Effector CD4-positive, alpha-beta T cell (primary cell): ENCODE data around the gene UBL4A.

ENCODE experiments used
- DNase-seq: peaks from one replicate; pipeline ENCODE4 v3.0.0-alpha.2; 2020

Gene UBL4A

GRCh38 chrX:154460326-154460725, 26.1 kb downstream of the UBL4A start:
- no peak for DNase-seq

GRCh38 chrX:154459832-154460231, 26.6 kb downstream of the UBL4A start:
- DNase-seq: no peak

DNA sequence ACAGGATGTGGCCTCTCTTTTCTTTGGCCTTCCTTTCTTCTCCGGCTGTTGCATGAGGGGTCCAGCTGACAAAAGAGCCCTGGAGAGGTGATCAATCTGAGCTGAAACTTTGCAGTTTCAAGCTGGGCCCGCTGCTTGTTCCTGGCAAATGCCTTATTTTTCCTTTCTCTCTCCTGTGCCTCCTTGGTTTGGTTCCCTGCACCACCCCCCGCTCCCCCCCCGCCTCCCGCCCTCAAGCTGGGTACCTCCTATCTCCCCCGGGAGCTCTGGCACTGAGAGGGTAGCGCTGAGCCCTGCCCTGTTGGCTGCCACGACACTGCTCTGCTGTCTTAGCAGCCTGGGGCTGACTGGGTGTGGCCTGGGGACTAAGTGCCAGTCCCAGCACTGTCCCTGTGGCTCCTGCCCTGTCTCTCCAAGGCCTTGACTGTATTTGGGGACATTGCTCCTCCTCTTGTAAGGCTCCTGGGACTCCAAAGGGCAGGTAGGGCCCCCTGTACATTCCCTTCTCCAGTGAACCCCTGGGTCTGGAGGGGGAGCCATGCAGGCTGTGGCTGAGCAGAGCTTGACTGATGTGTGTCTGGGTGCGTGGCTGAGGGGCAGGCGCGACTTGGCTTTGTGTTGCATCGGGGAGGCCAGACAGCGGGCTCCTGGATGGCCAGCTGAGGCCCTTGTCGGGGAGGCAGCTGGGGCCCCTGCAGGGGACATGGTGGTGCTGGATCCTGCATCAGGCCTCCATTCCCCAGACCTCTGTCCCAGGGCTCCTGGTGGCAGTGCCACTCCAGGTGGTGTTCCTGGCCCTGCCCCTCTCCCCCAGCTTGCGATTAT, 27.2 kb downstream of the UBL4A start:
- no peak for DNase-seq

DNA sequence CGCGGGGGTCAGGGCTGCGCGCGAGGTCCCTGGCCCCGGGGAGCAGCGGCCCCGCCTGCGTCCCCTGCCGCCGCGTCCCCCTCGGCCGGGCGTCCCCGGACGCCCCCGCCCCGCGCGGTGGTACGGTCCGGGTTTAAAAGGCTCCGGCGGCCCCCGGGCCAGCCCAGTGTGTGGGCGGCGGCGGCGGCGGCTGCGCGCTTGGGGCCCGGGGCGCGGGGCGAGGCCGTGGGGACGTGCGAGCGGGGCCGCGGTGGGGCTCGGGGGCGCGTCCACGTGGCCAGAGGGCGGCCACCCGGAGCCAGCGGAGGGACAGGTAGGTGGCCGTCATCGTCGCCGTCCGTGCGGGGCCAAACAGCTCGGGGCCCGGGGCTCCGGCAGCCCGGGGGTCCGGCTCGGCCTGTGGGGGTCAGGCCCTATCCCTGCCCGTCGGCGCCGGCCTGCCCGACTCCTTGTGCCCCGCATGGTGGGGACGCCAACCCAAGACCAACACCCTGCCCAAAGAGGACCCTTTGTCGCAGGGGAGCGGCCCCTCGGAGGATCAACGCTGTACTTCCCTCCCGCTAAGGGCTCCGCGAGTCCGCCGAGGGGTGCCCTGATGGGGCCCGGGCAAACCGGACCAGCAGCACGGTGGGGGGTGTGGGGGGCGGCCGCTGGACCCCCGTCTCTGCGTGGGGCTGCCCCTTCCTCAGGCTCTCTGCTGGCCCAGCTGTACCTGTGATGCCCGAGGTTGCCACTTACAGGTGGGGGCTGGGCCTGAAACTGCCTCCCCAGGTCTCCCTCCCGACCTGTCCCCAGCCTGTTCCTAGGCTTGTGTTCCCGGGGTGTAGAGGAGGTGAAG, 28.1 kb downstream of the UBL4A start, which contains the start of gene PLXNA3:
PLXNA3 (plus strand) TSS at position 166 of the 838 bp plus-strand sequence. CDS start 1,903 bp downstream, outside the sequence.
- peak; percentile 60 for DNase-seq

GRCh38 chrX:154457491-154458115, 28.8 kb downstream of the UBL4A start:
- DNase-seq: peak; percentile 40

DNA sequence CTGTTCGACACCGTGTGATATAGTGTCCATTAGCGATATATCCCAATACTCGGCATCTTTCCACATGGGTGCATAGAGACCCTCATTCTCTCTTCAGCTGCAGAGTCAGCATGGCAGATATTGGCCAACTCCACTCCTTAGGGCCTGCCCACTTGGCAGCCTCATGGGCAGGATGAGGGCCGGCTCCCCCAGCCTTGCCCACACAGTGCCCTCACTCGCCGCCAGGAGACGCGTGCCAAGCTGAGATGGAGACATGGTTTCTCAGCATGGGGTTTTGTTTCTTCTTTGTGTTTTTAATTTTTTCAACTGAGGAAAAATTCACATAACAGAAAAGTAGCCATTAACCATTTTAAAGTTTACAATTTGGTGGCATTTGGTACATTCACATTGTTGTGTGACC, 33.6 kb downstream of the UBL4A start:
- DNase-seq: no peak

- DNase-seq: no peak
Measured at GRCh38 chrX:154450312-154450711, 36.1 kb downstream of the UBL4A start.

DNA sequence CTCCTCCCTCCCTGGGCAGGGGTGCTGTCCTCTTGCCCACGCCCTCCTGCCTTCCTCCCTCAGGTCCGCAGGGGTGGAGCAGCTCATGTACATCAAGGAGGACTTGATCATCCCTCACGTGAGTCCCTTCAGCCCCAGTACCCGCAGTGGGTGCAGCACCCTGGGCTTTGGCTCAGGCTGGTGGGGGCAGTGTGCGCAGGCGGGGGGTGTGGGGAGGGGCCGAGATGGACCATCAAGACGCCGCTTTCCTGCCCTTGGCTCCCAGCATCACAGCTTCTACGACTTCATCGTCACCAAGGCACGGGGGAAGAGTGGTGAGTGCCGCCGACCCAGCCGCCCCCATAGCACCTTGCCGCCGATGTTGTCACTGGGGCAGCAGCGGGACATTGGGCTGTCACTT, 36.8 kb downstream of the UBL4A start:
- DNase-seq: no peak

- no peak for DNase-seq
Measured at GRCh38 chrX:154448484-154448883, 37.9 kb downstream of the UBL4A start.

DNA sequence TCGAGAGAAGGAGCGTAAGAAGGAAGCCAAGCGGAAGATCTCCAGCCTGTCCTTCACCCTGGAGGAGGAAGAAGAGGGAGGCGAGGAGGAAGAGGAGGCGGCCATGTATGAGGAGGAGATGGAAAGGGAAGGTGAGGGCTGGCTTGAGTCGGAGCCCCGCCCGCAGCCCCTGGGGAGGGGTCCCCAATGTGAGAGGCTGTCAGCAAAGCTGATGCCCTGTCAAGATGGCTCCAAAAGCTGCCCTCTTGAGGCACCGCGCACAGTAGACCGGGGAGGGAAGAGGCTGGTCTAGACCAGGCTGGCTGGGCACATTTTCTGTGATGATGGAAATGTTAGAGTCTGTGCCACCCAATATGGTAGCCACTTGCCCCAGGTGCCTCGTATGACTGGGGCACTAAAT, 40.0 kb downstream of the UBL4A start:
- DNase-seq: no peak

DNA sequence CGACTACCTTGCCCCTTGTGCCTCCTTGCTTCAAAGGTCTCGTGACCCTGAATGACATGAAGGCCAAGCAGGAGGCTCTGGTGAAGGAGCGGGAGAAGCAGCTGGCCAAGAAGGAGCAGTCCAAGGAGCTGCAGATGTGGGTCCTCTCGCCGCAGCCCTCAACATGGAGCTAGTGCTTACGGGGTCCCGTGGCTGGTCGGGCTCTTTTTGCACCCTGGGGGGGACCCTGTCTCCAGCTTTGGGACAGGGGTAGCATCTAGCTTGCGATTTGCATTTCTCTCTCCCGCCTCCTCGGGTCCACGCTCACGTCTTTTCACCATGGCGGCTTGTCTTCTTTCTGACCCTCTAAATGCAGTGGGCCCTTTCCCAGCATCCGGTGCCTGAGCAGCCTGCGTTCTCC, 40.6 kb downstream of the UBL4A start:
- DNase-seq: no peak

- no peak for DNase-seq
Measured at GRCh38 chrX:154444755-154445246, 41.6 kb downstream of the UBL4A start.

DNA sequence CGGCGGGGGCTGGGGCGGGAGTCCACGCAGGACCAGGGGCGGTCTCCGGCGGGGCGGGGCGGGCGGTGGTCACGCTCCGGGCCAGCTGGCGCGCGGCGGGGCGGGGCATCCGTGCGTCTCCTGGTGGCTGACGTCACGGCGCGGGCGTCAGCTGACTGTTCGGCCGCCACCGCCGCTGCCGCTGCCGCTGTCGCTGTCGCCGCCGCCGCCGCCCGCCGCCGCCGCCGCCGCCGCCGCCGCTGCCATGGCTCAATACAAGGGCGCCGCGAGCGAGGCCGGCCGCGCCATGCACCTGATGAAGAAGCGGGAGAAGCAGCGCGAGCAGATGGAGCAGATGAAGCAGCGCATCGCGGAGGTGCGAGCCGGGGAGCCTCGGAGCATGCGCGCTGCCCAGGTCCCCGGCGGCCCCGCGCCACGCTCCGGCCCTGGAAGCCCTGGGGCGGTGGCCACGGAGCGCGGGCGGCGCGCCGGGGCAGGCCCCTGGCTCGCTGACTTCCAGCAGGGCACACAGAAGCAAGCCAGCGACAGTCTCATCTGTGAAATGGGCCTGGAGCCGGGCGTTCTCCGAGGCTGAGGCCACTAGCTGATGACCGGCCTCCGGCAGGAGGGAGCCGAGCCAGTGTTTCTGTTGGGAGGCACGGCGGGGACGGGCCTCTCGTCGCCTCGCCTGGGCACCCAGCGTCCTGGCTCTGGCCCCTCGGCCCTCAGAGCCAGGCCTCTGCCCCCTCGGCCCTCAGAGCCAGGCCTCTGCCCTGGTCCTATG, 42.2 kb downstream of the UBL4A start, which contains the start of gene FAM50A:
FAM50A (plus strand) TSS at position 150 of the 763 bp plus-strand sequence; CDS start at position 245, 95 bp downstream.
- DNase-seq: peak; percentile 56

GRCh38 chrX:154443479-154443910, 42.9 kb downstream of the UBL4A start:
- no peak for DNase-seq

DNA sequence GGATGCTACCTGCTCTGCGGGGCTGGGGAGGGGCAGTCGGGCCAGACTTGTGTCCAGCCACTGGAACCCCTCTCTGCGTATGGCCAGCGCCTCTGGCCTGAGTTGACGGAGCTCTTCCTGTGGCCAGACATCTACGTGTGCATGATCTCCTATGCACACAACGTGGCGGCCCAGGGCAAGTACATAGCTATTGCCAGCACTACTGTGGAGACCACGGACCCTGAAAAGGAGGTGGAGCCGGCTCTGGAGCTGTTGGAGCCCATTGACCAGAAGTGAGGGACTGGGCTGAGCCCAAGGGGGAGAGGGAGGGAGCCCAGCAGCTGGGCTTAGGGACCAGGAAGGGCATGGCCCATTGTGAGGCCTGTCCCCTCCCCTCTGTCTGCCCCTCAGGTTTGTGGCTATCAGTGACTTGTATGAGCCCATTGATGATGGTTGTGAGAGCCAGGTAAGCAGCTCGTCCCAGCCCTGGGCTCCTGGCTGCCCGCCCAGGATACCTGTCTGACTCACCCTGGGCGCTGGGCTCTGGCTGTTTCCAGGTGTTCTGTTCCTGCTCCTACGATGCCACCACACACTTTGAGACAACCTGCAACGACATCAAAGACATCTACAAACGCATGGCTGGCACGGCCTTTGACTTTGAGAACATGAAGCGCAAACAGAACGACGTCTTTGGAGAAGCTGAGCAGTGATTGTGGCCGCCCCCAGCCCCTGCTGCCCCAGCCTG, 44.3 kb downstream of the UBL4A start:
- no peak for DNase-seq

DNA sequence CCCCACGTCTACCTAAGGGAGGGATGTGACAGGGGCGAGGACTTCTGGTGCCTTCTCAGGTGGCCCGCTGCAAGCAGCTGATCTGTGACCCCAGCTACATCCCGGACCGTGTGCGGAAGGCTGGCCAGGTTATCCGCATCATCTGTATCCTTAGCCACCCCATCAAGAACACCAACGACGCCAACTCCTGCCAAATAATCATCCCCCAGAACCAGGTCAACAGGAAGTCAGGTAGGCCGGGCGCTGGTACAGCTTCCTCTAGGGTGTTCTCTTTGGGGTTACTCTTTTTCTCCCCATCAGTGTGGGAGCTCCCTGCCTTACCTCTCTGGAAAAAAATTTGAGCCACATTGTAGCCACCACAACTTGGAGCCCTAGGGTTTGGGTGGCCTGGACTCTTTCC, 44.9 kb downstream of the UBL4A start:
- no peak for DNase-seq

- no peak for DNase-seq
Measured at GRCh38 chrX:154440623-154441357, 45.6 kb downstream of the UBL4A start.

GRCh38 chrX:154439841-154440240, 46.6 kb downstream of the UBL4A start:
- DNase-seq: no peak

- no peak for DNase-seq
Measured at GRCh38 chrX:154437971-154438893, 48.2 kb downstream of the UBL4A start.
